ENCODE measurements around the gene KLK13.
A peak's percentile ranks its signal among the peaks of the same experiment; 100 is the strongest.

The KLK13 gene

DNA sequence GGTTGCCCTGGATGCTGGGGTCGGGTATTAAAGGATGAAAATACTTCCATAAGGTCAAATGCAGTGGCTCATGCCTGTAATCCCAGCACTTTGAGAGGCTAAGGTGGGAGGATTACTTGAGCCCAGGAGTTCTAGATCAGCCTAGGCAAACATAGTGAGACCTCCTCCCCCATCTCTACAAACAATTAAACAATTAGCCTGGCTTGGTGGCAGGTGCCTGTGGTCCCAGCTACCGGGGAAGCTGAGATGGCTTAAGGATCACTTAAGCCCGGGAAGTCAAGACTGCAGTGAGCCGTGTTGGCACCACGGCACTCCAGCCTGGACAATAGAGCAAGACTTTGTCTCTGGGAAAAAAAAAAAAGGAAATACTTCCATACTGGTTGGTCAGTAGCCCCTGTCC is 40.0 kb downstream of the KLK13 start:
- POLR2A ChIA-PET, result no interaction called here
- no peak overlapping the region for H3K4me3 ChIP-seq (ENCODE audit: low read depth, low read length)
- no peak for DNase-seq (ENCODE audit: low read depth, low spot score)
- no peak for TF ChIP-seq CTCF (IDR thresholded peaks at IDR 0.05; ENCODE audit: insufficient read depth, low read length, missing control alignments)
- CTCF ChIA-PET, result interaction anchor here (6.4 kb wide), 1 partner anchor 71 kb away, joined by 61 read pairs; no protein-coding TSS in a partner anchor

DNA sequence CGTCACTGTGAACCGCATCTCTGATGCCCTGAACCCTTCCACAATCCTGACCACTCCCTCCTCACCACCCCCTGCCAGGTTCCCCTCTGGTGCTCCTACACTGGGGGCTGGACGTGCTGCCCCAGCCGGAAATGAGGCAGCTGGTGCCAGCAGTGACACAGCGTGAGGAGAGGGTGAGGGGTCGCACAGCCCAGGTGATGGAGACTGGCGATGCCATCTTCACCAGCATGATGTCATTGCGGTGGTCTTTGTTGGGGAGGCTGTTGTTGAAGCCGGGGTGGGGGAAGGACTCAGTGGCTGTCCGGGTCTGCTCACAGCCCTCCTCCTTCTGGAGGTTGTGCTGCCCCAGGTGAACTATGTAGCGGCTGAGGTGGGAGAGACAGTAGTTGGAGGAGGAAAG is 40.9 kb downstream of the KLK13 start:
- ChIA-PET POLR2A (no interaction called here), CTCF (interaction anchor here (6.4 kb wide), 1 partner anchor 72 kb away, joined by 61 read pairs; no protein-coding TSS in a partner anchor)
- TF ChIP-seq CTCF (IDR thresholded peaks at IDR 0.05; ENCODE audit: insufficient read depth, low read length, missing control alignments), result no peak
- no peak for DNase-seq (ENCODE audit: low read depth, low spot score)
- no peak overlapping the region for H3K4me3 ChIP-seq (ENCODE audit: low read depth, low read length)

DNA sequence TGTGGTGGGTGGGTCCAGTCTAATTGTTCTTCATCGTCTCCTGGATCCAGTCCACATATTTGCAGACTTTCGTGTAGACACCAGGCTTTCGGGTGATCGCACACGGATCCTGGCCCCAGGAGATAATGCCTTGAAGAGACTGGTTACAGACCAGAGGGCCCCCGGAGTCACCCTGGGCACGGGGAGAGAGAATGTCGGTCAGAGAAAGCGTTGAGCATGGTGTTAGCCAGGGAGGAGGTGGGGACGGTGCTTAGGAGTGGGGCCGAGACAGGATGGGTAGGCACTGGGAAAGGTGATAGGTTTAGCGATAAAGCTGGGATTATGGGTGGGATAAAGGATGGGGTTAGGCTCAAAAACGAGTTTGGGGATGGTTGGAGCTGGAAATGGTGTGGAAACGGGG is 42.4 kb downstream of the KLK13 start:
- no peak overlapping the region for H3K4me3 ChIP-seq (ENCODE audit: low read depth, low read length)
- TF ChIP-seq CTCF (IDR thresholded peaks at IDR 0.05; ENCODE audit: insufficient read depth, low read length, missing control alignments), result no peak
- DNase-seq (ENCODE audit: low read depth, low spot score), result no peak
- CTCF ChIA-PET, result interaction anchor here (2.2 to 6.4 kb wide), 2 partner anchors 22 to 73 kb away, joined by 7 to 61 read pairs; no protein-coding TSS in a partner anchor
- POLR2A ChIA-PET, result no interaction called here

- ChIA-PET CTCF (interaction anchor here (0.7 to 6.4 kb wide), 11 partner anchors 9 to 236 kb away, joined by 3 to 61 read pairs (median 7); no protein-coding TSS in a partner anchor), POLR2A (no interaction called here)
- TF ChIP-seq CTCF (IDR thresholded peaks at IDR 0.05; ENCODE audit: insufficient read depth, low read length, missing control alignments), result peak; percentile 50
- DNase-seq (ENCODE audit: low read depth, low spot score), result peak; percentile 5
- no peak overlapping the region for H3K4me3 ChIP-seq (ENCODE audit: low read depth, low read length)
These were observed 43.8 kb downstream of the KLK13 start for GRCh38 chr19:51020988-51021651.

GRCh38 chr19:51019544-51019925 is 45.4 kb downstream of the KLK13 start, which contains the start of gene KLK10:
KLK10 (minus strand) TSS chr19:51019709; CDS start chr19:51019130, 579 bp downstream.
- POLR2A ChIA-PET, result no interaction called here
- no peak for DNase-seq (ENCODE audit: low read depth, low spot score)
- CTCF ChIA-PET, result interaction anchor here (6.4 kb wide), 1 partner anchor 76 kb away, joined by 61 read pairs; no protein-coding TSS in a partner anchor
- no peak for TF ChIP-seq CTCF (IDR thresholded peaks at IDR 0.05; ENCODE audit: insufficient read depth, low read length, missing control alignments)
- H3K4me3 ChIP-seq (ENCODE audit: low read depth, low read length), result no peak within 1 kb of the TSS

- POLR2A ChIA-PET, result no interaction called here
- no peak for DNase-seq (ENCODE audit: low read depth, low spot score)
- H3K4me3 ChIP-seq (ENCODE audit: low read depth, low read length), result no peak overlapping the region
- CTCF ChIA-PET, result interaction anchor here (6.4 kb wide), 1 partner anchor 77 kb away, joined by 61 read pairs; no protein-coding TSS in a partner anchor
- no peak for TF ChIP-seq CTCF (IDR thresholded peaks at IDR 0.05; ENCODE audit: insufficient read depth, low read length, missing control alignments)
These were observed 45.9 kb downstream of the KLK13 start for GRCh38 chr19:51018745-51019543.

Data from AG04449 (cell line).